Natural killer cell treated with Interleukin-12 subunit alpha and Interleukin-12 subunit beta and Interleukin-15 and Interleukin-18, amount 100 ng/mL, for 72 hours (primary cell): ENCODE measurements around the gene PDE3B. TPM values are rescaled to one million over a fixed set of nuclear protein-coding genes. Genes with fewer than 3 reads are reported as not detected.

Experiments
- ATAC-seq, 2 donors: fragments of 150-1000 bp; cut with Tn5 transposase in 1 of 2; sonication (Bioruptor Pico), chemical (Tn5 transposase) in 1 of 2; 2 replicates each; pipeline ENCODE4 v1.10.0; 2021
- DNase-seq: peaks from one replicate; pipeline ENCODE4 v3.0.0; 2022; ENCODE audit warnings: low spot score
- H3K27ac Mint-ChIP-seq, 2 donors: 1 replicate in 1 of 2; 2 replicates in 1 of 2; pipeline ENCODE4 v1.8.0; 2022; ENCODE audit warnings: mixed read lengths in 2 of 2, mild to moderate bottlenecking in 1 of 2, moderate library complexity in 1 of 2
- H3K27me3 Mint-ChIP-seq, 2 donors: 1 replicate in 1 of 2; 2 replicates in 1 of 2; pipeline ENCODE4 v1.8.0; 2022; ENCODE audit warnings: mixed read lengths in 2 of 2
- H3K36me3 Mint-ChIP-seq: one replicate; pipeline ENCODE4 v1.8.0; 2022; ENCODE audit warnings: mixed read lengths
- H3K4me1 Mint-ChIP-seq, 2 donors: 1 replicate in 1 of 2; 2 replicates in 1 of 2; pipeline ENCODE4 v1.8.0; 2022; ENCODE audit warnings: low read depth in 2 of 2, mixed read lengths in 2 of 2, mild to moderate bottlenecking in 1 of 2
- H3K4me3 Mint-ChIP-seq: one replicate; pipeline ENCODE4 v1.8.0; 2022; ENCODE audit warnings: mixed read lengths
- H3K9me3 Mint-ChIP-seq: 2 replicates; pipeline ENCODE4 v1.8.0; 2022; ENCODE audit warnings: mixed read lengths
- total RNA-seq, 2 donors: library from RNA; stranded (reverse); gene quantifications; one replicate each; pipeline ENCODE4 v1.2.3, GENCODE V29; 2022

Gene PDE3B
- total RNA-seq, 2 donors from 2014 or later = 17.7 to 56.8 TPM

- peaks cover 29 to 42% of the 10 kb centered on the region in 2 donors for H3K4me1 Mint-ChIP-seq
- no peaks in the 10 kb centered on the region for H3K27me3 Mint-ChIP-seq
- DNase-seq (no peak), ATAC-seq (no peak)
- no peak overlapping the region for H3K4me3 Mint-ChIP-seq
- no peaks in the 10 kb centered on the region for H3K36me3 Mint-ChIP-seq
- H3K27ac Mint-ChIP-seq = no peak overlapping the region
- no peaks in the 10 kb centered on the region for H3K9me3 Mint-ChIP-seq
Measured at GRCh38 chr11:14906993-14907392, 263.4 kb downstream of the PDE3B start.

GRCh38 chr11:14907411-14908213 is 264.0 kb downstream of the PDE3B start:
- Mint-ChIP-seq H3K27ac (no peak overlapping the region), H3K4me3 (no peak overlapping the region), H3K9me3 (no peaks in the 10 kb centered on the region), H3K27me3 (no peaks in the 10 kb centered on the region), H3K4me1 (peaks cover 29 to 42% of the 10 kb centered on the region in 2 donors), H3K36me3 (no peaks in the 10 kb centered on the region)
- peak; percentile 79 to 88 for ATAC-seq
- peak; percentile 83 for DNase-seq

DNA sequence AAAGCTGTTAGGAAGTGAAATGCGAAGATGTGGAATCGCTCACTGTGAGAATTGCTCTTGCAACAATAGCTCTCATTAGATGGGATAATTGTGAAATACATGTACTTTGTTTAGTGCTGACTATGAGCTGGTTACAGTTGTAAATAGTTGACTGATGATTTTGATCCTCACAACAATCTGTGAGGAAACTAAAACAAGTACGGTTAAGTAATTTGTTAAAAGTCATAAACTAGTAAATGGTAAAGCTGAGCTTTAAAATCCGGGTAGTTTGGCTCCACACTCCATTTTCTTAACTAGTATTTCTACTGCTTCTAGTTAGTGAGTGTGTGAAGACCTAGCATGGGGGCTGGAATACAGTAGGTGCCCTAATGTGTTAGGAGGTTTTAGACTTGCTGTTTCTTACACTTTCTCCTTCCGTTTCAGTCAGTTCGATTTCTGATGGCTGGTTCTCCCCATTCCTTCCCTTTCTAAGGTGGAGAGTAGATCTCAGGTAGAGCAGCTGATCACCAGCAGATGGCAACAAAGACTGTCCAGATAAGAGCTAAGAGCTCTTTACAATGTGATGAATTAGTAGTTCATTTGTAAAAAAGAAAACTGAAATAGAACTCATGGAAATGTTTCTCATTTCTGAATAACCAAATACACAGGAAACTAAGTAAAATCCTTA is 264.7 kb downstream of the PDE3B start:
- DNase-seq (no peak), ATAC-seq (no peak)
- Mint-ChIP-seq H3K9me3 (no peaks in the 10 kb centered on the region), H3K27me3 (no peaks in the 10 kb centered on the region), H3K36me3 (no peaks in the 10 kb centered on the region), H3K4me3 (no peak overlapping the region), H3K27ac (no peak overlapping the region), H3K4me1 (peaks cover 29 to 42% of the 10 kb centered on the region in 2 donors)

GRCh38 chr11:14914536-14914935 is 270.9 kb downstream of the PDE3B start:
- Mint-ChIP-seq H3K4me3 (no peak overlapping the region), H3K27ac (no peak overlapping the region), H3K4me1 (no peaks in the 10 kb centered on the region), H3K27me3 (peaks cover 0 to 5% of the 10 kb centered on the region in 2 donors), H3K9me3 (no peaks in the 10 kb centered on the region), H3K36me3 (peaks cover 4% of the 10 kb centered on the region)
- no peak for ATAC-seq
- no peak for DNase-seq

DNA sequence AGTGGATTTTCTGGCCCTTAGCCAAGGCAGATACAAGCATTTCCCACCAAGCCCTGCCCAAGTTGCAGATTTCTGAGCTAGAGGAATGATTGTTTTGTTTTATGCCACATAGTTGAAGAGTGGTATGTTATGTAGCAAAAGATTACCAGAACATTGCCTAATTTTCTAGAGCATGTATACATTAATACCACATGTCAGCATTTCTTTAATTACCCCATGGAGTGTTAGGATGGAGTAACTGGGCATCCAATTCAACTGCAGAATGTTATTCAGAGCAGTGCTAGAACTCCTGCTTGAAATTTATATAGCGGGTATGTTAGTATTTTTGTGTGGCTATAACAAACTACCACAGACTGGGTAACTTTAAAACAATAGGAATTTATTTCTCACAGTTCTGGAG is 272.8 kb downstream of the PDE3B start:
- ATAC-seq = no peak
- Mint-ChIP-seq H3K27ac (no peak overlapping the region), H3K9me3 (no peaks in the 10 kb centered on the region), H3K27me3 (peaks cover 10 to 15% of the 10 kb centered on the region in 2 donors), H3K36me3 (peaks cover 4% of the 10 kb centered on the region), H3K4me1 (no peaks in the 10 kb centered on the region), H3K4me3 (no peak overlapping the region)
- no peak for DNase-seq

Other genes with a start within 250 kb of the PDE3B start
- 100 to 1,000 TPM in 1 of 2 donors, 10 to 100 TPM in 1; 88.4 to 107 TPM for gene COPB1, start 144.0 kb upstream of the PDE3B start, total RNA-seq
- gene PSMA1, start 123.4 kb upstream of the PDE3B start, total RNA-seq = 100 to 1,000 TPM; 219 to 259 TPM
- 10 to 100 TPM in 1 of 2 donors, 1 to 10 TPM in 1; 9.1 to 11.1 TPM for gene CYP2R1, start 248.4 kb downstream of the PDE3B start, total RNA-seq